HG03565 (cell line): ENCODE data around the gene MGAT1.
"Not testable (repeated sequence)": the region's sequence is repeated elsewhere in the genome, so short reads cannot be mapped to it uniquely, and the experiment has no call there.

Experiments
- ATAC-seq: cut with Tn5 transposase; IDR thresholded peaks from one replicate; pipeline ENCODE4 v1.9.1; 2021; ENCODE audit warnings: mild to moderate bottlenecking, moderate library complexity; ENCODE audit not compliant: unreplicated experiment

Gene MGAT1

DNA sequence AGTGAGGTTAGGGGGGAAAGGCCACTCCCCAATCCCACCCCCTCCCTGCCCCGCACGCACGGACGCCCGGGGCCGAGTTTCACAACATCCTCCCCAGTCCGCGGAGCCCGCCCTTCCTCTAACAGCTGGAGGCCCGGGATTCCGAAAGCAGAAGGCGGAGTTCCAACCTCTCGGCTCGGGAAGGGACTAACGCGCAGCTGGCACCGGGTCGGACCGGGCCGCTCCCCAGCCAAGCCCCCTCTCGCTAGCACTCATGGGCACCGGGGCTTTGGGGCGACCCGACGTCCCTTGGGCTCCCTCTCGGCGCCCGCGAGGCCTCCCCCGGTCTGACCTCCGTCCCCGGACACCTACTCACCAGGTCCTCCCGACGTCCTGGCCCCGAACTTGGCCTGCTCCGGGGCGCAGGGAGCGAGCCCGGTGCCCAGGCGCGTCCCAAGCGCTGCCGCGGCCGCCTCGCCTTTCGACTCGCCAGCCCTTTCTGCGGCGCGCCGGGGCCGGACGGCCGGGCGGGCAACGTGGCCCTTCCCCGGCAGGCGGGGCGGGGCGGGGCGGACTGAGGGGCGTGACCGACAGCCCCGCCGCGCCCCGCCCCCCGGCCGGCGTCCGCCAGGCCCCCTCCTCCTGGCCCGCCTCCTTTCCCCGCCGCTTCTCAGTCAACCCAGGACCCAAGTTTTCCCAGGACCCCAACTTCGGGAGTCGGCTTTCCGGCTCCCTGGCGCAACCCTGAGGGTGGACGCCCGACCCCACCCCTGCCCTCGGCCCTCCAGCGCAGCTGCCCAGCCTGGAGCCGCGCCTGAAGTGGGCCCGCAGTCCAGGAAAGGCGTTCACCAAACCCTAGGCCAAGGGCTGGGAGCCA is at the start of gene MGAT1:
TSS of gene MGAT1 (minus strand) at position 482 of the 856 bp plus-strand sequence. CDS start 9,835 bp downstream, outside the sequence.
- ATAC-seq, result peak; percentile 31

DNA sequence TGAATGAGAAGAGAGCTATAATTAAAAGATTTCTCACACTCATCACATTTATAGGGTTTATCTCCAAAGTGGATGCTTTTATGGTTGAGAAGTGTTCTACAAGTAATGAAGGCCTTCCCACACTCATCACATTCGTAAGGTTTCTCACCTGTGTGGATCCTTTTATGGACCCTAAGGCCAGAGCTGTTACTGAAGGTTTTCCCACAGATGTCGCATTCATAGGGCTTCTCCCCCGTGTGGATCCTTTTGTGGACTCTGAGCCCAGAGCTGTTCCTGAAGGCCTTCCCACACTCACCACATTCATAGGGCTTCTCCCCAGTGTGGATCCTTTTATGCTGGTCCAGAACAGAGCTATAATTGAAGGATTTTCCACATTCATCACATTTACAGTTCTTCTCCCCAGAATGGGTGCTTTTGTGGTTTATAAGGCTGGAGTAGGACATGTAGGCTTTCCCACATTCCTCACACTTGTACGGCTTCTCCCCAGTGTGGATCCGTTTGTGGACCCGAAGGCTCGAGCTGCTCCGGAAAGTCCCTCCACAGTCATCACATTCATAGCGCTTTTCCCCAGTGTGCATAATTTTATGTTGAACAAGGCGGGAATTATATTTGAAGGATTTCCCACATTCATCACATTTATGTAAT is 48.0 kb upstream of the MGAT1 start:
- ATAC-seq, result no peak

DNA sequence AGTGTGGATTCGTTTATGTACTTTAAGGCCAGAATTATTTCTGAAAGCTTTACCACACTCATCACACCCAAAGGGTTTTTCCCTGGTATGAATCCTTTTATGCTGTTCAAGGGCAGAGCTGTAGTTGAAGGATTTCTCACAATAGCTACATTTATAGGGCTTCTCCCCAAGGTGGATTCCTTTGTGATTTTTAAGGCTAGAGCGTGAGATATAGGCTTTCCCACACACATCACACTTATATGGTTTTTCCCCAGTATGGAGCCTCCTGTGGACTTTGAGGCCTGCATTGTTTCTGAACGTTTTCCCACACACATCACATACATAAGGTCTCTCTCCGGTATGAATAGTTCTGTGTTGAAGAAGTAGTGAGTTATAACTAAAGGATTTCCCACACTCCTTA is 47.2 kb upstream of the MGAT1 start:
- no peak for ATAC-seq

DNA sequence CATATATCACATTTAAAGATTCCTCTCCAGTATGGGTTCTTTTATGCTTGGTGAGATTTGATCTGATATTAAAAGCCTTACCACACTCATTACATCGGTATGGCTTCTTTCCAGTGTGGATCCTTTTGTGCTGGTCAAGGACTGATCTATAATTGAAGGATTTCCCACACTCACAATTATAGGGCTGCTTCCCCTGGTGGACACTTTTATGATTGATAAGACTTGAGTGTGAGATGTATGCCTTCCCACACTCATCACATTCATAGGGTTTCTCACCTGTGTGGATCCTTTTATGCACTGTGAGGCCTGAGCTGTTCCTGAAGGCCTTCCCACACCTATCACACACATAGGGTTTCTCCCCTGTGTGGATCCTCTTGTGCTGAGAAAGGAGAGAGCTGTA is 46.3 kb upstream of the MGAT1 start:
- ATAC-seq, result no peak

DNA sequence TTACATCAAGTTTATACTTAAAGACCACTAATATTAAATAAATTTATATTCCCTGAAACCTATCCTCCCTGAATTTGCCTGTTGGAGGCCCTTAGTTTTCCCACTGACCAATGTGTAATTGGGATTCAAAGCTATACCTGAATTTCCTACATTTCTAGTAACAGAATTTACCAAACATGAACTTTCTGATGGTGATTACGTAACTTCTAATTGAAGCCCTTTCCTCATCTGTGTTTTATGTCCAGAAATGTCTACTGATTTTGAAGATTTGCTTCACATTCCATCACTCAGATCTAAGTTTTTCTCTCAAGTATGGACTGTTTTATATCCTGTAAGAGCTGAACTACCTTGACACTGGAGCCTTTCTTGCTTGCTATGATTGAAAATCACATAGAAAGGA is 45.7 kb upstream of the MGAT1 start:
- no peak for ATAC-seq

DNA sequence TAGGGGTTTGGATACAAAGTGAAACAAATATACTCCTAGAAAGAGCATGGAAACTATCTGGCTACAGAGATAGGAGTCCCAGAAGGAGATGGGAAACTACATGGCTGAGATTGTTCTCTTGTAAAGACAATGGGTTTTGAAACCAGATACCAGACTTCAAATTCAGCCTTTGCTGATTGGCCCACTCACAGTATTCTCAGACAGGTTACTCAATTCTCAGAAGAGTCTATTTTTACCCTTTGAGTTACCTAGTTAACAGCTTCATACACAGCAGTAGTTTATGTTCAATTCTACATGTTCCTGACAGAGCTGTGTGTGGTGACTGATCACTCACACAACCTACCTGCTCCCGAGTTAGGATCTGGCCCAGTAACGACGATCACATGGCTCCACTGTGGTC is 44.4 kb upstream of the MGAT1 start:
- ATAC-seq, result no peak

DNA sequence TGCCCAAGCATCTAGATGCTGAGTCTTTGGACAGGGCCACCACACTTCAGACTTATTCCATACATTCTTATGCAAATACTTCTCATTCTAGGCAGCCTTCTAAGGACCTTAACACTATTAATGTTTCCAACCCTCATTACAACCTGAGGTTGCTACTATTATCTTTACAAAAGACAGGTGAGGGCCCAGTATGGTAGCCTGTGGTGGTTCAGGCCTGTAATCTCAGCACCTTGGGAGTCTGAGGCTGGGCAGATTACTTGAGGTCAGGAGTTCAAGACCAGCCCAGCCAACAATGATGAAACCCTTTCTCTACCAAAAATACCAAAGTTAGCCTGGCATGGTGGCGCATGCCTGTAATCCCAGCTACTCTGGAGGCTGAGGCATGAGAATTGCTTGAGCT is 42.3 kb upstream of the MGAT1 start:
- no peak for ATAC-seq

DNA sequence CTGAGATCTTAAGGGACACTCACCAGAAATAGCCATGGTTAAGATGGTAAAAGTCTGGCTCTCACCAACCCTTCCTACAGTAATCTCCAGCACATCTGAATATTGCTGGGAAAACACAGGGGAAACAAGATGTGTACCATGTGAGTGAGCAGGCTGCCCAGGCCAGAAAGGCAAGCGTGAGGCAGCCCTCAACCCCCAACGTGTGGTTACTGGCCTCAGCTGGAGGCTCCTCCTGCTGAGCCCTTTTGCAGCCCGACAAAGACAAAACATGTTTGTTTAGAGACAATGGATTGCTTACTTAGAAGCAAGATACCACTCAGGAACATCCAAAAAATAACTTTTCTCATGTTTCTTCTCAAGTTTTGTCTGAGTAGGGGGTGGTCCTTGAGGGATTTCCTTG is 41.8 kb upstream of the MGAT1 start:
- no peak for ATAC-seq

DNA sequence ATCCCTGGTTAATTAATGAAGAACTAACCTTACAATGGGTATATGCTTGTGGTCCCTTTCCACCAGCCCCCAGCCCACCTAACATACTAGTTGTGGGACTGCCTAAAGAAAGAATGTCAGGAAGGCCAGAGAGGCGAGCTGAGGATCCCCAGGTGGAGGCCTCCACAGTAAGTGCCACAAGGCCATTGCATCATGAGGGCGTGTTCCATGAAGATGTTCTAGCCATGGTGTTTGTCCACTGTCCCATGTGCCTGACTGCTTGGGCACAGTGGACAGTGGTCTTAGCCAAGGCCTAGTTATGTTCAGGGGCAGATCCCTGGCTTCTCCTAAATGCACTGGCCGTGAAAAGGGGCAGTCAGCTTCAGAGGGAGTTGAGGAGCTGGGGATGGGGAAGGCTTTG is 37.3 kb upstream of the MGAT1 start:
- ATAC-seq, result no peak

DNA sequence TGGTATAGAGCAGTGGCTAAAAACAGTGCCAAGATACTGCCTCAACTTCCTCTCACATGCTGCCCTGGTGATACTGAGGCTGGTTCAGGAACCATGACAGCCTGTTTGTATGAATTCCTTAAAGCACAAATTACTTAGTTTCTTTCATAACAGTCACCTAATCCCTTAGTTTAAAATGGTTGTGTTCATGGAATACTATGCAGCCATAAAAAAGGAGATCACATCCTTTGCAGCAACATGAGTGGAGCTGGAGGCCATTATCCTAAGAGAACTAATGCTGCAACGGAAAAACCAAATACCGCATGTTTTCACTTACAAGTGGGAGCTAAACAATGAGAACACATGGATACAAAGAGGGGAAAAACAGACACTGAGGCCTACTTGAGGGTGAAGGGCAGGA is 36.6 kb upstream of the MGAT1 start:
- no peak for ATAC-seq

DNA sequence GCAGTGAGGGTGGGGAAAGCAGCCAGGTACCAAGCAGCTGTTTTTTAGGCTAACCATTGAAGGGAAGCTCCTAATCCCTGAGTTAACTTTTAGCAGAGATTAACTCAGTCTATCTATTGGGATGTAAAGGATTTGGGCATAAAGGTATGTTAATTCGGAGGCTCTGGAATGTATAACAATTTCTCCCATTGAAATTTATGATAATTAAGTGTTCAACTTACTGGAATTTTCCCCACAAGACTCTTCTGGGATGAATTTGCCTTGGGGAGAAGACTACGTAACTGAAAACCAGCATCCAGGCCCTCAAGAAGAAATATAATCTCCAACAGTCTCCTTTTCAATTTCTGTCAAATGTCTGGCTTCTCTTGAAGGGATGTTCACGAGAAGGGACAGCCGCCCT is 34.9 kb upstream of the MGAT1 start:
- no peak for ATAC-seq

DNA sequence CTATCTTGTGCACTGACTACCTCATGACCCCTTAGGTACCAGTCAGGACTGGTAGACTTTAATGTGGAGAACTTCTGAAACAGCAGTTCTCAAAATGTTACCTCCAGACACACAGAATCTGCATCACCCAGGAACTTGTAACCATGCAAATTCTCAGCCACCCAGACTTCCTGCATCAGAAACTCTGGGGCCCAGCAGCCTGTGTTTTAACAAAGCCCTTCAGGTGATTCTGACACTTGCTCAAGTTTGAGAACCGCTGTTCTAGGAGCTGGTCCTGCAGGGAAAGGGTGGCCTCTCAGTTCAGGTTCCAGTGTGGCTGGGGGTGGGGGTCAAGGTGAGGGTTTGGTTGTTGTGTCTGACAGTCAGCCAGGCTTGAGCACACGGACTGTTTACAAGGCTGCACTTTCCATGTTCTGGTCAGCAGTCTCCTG is 30.0 kb upstream of the MGAT1 start:
- peak; percentile 48 for ATAC-seq

DNA sequence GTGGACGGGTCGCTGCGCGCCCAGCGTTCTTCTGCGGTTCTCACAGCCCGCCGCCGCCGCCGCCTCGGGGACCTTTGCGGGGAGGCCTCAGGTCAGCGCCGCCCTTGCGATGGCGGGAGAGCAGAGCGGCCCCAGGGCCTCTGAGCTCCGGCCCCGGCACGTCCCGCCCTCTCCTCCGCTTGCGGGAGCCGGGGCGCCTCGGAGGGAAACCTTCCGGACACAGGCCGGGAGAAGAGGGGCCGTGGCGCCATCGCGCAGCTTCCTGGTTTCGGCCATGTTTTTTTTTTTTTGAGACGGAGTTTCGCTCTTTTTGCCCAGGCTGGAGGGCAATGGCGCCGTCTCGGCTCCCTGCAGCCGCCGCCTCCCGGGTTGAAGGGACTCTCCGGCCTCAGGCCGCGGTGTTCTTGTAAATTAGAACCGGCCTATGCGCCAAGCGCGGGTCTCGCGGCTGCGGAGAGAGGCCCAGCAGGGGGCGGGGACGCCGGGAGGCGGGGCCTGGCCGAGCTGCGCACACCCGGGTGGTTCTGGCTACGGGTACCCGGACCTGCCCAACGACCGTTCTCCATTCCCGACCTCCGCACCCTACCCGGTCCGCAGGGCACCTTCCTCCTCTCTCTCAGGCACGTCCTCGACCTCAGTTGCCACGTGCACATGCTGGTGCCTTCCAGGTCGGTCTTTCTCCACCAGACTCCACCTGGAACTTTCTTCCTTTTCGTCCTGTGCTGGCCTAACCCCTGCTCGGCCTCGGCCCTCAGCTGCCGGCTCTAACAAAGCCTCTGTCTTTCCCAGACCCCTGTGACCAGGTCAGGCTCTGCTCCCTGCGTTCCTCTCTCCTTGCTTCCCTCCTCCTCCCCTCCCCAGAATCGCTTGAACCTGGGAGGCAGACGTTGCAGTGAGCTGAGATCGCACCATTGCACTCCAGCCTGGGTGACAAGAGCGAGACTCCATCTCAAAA is 28.8 kb upstream of the MGAT1 start:
- peak; percentile 64 for ATAC-seq

DNA sequence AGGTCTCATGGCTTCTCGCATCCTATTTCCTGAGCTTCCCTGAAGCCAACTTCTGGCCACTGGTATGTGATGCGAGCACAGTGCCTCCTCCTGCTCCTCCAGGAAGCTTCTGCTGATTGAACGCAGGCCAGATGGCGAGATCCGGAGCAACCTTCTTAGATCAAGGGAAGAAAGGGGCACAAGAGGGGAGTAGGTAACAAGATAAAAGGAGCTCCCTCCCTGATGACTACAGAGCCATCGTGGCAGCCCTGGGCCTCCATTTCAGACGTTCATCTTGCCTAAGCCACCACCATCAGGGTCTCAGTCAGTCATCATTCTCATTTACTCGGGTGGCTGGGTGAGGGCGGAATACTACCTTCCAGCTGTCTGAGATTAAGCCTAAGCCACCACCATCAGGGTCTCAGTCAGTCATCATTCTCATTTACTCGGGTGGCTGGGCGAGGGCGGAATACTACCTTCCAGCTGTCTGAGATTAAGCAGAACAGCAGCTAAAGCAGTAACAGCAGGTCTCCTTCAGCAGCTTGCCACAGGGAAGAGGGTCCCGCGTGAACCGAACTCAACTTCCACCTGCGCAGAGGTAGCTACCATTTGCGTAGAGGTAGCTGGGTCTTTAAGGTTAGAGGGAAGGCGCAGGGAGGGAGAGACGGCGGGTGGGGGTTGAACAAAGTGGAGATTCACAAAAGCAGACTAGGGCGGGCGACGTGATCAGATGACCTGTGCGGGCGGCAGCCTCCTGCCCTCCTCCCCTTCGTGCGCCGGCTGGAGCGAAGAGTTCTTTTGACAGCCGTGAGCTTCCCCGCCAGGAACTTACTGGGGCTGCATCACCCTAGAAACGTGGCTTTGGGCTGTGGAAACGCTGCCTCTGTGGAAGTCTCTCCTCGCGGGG is 27.9 kb upstream of the MGAT1 start:
- peak; percentile 26 for ATAC-seq

DNA sequence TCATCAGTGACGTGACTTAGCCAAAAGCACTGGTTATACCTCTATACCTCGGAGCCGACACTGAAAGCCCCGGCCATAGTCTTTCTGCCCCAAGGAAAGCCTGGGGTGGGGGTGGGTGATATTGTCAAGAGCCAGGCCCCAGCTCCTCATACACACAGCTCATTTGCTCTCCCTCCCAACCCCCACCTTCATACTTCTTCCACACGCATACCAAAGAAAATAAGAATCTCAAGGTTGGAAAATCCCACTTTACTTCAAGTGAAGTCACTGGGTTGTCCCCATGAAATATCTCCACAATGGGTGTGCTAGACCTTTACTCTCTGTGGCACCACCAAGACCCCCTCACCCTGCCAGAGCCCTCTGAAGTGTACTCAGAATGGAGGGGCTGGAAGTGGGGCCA is 27.1 kb upstream of the MGAT1 start:
- no peak for ATAC-seq

DNA sequence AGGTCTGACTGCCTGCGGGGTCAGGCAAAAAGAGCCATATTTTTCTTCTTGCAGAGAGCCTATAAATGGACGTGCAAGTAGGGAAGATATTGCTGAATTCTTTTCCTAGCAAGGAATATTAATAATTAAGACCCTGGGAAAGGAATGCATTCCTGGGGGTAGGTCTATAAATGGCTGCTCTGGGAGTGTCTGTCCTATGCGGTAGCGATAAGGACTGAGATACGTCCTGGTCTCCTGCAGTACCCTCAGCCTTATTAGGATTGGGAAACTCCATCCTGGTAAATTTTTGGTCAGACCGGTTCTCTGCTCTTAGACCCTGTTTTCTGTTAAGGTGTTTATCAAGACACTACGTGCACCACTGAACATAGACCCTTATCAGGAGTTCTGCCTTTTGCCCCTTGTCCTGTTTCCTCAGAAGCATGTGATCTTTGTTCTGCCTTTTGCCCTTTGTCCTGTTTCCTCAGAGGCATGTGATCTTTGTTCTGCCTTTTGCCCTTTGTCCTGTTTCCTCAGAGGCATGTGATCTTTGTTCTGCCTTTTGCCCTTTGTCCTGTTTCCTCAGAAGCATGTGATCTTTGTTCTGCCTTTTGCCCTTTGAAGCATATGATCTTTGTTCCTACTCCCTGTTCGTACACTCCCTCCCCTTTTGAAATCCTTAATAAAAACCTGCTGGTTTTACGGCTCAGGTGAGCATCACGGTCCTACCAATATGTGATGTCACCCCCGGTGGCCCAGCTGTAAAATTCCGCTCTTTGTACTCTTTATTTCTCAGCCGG is 26.3 kb upstream of the MGAT1 start:
- ATAC-seq, result not testable (repeated sequence)

DNA sequence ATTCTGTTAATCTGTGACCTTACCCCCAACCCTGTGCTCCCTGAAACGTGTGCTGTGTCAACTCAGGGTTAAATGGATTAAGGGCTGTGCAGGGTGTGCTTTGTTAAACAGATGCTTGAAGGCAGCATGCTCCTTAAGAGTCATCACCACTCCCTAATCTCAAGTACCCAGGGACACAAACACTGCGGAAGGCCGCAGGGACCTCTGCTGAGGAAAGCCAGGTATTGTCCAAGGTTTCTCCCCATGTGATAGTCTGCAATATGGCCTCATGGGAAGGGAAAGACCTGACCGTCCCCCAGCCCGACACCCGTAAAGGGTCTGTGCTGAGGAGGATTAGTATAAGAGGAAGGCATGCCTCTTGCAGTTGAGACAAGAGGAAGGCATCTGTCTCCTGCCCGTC is 24.8 kb upstream of the MGAT1 start:
- ATAC-seq, result not testable (repeated sequence)

DNA sequence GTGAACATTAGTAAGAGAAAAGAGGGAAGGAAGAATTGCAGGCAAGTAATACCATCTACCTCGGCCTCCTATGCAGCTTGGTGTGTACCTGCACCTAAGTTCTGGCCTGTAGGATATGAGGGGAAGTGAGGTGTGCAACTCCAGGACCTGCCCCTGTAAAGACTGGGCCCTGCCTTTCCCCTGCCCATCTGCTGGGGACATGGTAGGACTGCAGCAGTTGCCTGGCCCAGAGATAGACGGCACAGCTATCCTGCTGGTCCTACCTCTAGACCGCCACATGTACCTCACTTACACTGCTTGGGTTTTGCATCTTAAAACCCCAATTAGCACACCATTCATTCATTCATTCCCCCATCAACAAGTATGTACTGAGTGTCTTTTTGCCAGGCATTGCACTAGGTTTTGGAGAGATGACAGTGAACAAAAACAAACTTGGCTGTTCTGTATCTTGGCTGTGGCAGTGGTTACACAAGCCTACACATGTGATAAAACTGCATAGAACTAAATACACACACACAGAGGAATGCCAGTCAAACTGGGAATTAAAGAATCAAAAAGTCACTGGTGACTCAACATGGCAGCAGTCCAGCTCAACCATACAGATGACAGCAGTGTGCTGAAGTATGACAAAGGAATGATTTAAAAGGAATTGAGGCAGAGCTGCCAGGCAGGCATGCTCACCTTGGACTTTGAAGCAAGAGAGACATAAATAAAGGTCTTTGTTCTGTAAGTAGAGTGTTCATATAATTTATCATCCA is 23.3 kb upstream of the MGAT1 start:
- ATAC-seq, result no peak
